Middle frontal gyrus (tissue), 1 donor: ENCODE measurements around the gene SCARB2.
A peak's percentile ranks its signal among the peaks of the same experiment; 100 is the strongest.

ENCODE experiments used
- DNase-seq: peaks from one replicate; pipeline ENCODE4 v3.0.0-alpha.2; 2015; ENCODE audit warnings: low spot score; ENCODE audit errors: extremely low spot score

The SCARB2 gene

DNA sequence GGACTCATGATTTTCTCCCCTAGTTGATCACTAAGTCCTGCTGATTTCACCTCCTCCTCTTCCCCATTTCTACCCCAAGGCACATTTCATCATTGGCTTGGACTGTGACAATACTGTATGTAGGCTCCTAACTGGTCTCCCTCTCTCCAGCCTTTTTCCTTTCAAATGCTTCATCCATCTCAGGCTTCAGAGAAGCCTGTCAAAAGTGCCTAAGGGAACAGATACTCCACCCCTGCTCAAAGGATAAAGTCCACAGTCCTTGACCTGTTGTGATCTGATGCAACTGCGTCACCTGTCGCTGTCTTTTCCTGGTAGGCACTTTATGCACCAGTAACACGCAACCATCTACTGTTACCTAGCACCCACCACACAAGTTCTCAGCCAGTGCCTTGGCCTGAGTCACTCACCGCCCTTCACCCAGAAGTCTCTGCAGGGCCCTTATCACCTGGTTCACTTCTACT lies 12.8 kb downstream of the SCARB2 start:
- no peak for DNase-seq

DNA sequence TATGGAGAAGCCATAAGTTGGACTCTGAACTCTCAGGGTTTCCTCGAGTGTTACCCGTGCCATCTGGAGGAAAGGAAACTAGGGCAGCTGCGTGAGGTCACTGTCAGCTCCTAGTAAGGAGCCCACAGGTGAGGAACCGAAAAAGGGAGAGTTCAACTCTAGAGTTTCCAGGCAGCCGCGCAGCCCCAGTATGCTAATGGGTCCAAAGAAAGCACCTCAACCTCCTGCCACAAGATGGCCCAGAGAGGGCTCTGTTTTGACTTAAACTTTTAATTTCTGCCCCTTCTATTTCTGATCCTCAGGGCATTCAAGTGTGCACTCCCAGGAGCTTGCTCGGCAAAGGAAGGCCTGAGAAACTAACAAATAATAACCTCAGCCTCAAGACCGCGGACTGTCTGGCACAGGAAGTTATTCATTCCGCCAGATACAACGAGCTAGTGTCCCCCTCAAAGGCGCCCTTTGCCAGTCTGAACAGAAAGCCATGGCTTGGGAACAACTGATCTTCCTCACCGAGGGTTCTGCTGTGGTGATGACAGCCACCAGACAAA lies 13.9 kb downstream of the SCARB2 start:
- no peak for DNase-seq

DNA sequence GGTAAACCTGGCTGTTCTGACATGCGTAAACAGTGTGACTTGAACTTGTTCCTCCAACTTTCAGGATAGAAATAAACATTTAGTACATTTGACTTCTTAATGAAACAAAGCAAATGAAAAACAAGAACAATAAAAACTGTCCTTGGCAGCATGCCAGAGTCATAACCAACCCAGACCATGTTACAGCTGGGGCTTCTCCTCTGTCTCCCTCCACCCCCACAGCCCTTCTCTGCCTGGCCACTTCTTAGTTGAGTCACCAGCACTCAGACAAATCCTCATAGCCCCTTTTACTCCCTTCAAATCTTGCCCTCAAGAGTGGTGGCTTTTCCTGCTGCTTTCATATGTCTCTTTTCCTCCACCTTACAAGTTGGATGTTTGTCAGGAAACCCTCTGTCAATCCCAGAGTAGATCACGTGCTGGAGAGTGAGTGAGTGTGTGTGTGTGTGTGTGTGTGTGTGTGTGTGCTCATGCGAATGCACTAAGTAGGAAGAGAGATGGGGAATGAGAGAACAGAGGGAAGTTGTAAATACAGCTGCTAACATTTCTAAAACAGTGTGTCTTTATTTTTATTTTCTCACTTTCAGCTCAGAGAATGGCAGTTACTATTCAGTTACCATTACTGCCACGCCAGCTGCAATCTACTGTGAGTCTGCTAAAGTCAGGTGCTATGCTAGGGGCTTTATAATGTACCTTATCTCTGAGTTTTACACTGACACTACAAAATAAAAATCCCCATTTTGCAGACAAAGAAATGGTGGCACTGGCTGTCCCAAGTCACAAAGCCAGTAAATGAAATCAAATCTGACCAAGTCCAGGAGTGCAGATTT lies 15.0 kb downstream of the SCARB2 start:
- no peak for DNase-seq

DNA sequence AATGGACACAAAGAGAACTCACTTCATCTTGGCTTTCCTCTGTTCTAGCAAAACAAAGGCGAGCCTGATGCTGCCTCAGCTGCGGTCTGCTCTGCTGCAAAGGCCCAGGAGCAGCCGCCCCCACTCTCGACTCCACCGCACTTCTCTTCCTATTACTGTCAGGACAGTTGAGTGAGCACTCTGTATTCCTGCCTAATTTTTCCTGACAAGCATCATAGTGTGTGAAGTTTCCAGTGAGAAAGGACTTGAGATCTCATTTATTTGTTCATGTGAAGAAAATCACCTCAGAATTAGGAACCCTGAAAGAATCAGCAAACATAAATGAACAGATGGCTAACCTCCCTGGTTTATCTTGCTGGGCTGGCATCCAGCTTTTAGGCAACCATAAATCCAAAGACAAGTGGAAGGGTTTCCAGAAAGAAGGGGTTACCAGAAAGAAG lies 15.6 kb downstream of the SCARB2 start:
- DNase-seq: no peak

DNA sequence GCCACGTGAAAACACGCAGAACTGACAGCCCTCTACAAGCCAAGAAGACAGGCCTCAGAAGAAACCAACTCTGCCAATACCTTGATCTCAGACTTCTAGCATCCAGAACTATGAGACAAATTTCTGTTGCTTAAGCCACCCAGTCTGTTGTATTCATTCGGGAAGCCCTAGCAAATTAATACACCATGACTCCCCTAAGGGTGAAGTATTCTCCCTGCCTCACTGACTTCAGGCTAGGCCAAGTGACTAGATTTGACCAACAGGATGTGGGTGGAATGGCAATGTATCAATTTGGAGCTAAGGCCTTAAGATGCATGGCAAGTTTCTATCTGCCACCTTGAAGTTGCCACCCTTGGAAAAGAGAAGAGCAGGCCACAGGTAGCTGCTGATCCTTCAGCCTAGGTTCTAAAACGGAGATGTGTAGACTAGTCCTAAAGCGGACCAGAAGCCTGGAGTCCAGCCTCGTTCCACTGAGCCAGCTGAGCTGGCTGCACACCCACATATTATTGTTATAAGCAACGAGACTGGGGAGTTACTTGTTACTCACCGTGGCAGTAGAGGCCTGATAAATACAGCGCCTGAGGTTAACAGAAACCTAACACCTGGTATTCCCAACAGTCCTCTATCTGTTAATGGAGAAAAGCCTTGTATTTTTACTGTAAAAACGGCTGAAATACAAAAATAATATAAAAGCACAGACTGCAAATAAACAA lies 16.4 kb downstream of the SCARB2 start:
- DNase-seq: no peak

DNA sequence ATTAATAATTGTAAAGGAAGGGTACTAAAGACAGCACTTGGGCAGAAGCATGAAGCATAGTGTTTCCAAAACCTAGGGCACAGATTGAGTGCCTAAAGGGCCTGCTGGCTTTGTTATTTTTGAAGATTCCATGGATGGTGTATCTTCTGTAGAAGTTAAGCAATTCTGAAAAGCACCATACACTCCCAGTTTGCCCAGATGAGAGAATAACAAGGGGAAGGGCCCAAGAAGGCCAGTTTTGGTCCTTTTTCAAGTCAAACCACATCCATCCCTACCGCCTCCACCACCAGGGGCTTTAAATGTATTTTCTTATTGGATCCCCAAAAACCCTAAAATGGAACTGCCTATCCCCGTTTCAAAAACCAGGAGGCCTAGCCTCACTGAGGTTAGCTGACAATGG lies 17.2 kb downstream of the SCARB2 start:
- no peak for DNase-seq

DNA sequence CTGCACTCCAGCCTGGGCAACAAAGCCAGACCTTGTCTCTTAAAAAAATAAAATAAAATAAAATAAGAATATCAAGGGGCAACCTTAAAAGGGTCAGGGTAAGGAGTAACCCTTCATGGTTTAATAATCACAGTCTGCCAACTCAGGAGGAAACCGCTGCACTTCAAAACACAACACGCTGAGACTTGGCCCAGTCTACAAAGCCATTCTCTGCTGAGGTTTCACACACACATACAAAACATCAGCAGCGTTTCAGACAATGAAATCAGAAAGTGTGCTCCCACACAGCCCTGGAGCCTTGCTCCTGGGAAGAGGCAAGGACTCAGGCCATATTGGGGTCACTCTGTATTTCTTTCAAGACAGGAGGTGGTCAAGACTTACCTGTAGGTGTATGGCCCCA lies 18.3 kb downstream of the SCARB2 start:
- no peak for DNase-seq

DNA sequence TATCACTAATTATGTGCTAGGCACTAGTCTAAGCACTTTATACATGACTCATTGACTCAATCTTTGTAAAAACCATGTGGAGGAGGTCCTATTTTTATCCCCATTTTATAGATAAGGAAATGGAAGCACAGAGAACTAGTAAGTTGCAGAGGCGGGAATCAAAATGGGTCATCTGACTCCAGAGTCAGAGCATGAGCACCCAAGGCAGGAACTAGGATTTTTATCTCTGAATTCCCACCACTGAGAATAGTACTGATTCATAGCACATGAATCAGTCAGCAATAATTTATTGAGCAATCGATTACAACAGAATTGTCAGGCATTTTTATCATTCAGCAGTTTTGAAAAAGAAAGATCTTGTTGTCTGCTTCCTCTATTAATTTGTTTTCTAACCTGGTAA lies 19.3 kb downstream of the SCARB2 start:
- DNase-seq: no peak

DNA sequence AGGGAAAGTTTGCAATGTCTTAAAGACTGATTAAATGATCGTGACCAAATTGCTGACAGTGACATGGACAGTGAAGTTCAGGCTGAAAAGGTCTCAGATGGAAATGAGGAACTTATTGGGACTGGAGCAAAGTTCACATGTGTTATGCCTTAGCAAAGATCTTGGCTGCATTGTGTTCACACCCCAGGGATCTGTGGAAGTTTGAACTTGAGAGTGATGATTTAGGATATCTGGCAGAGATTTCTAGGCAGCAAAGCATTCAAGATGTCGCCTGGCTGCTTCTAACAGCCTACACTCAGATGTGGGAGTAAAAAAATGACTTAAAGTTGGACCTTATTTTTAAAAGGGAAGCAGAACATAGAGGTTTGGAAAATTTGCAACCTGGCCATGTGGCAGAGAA lies 21.4 kb downstream of the SCARB2 start:
- no peak for DNase-seq

DNA sequence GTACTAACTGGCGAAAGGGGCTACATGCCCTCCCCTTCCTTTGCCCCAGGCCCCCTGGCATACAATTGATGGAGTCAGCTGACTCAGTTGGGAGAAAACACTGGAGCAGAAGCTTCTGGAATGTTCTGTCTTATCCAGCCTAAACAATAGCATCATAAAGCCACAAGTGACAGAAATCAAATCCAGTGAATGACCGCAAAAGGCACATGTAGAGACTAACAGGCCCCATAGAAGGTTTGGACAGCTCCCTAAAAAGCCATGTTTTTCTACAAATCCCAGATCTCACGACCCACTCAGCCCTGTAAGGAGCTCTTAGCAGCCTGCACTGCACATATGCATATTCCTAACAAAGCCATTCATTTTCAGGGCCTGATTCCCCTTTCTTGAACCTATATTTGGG lies 25.1 kb downstream of the SCARB2 start:
- DNase-seq: no peak

DNA sequence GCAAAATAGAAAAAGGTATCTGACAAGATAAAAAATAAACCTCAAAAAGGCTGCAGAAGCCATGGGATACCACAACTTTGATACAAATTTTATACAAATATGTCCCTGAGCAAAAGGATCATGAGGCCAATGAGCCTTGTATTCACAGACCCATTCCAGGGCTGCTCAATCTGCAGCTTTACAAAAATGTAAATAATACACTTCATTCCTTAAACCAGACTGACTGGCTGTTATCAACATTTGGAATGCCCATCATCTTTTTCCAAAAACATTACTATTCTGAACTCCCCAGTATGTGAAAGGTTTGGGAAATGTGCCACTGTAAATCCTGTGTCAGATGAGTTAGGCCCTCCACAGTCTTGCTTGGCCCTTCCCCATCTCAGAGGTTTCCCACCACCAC lies 25.5 kb downstream of the SCARB2 start:
- no peak for DNase-seq

DNA sequence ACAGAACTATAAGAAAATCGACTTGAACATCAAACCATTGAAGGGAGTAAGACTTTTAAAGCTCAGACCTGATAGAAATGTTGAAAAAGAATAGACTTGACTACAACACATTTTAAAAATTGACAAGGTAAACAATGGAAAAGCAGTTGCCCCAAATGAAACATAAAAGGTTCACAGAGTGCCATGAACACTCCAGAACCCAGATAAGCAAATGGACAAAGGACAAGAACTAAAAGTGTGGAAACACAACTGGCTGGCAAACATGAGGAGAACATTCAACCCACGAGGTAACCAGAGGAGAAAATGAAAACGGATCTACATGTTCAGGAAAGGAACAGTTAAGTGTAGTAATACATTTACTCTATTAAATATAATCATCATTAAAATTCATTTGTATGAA lies 26.5 kb downstream of the SCARB2 start:
- DNase-seq: no peak

DNA sequence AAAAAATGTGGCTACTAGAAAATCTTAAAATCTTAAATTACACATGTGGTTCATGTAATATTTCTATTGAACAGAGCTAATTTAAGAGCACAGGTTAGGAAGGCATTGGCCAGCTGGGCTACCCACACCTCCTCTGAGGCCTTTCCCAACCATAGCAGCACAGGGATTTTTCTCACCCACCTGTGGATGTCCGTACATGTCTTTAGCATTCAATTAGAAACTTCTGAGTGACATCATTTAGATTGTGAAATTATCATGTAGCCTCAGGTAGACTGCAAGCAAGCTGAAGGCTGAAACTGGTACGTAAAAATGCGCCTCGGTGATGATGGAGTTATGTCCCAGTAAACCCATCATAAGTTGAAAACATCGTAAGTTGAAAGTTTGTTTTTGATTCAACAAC lies 31.2 kb downstream of the SCARB2 start:
- no peak for DNase-seq

DNA sequence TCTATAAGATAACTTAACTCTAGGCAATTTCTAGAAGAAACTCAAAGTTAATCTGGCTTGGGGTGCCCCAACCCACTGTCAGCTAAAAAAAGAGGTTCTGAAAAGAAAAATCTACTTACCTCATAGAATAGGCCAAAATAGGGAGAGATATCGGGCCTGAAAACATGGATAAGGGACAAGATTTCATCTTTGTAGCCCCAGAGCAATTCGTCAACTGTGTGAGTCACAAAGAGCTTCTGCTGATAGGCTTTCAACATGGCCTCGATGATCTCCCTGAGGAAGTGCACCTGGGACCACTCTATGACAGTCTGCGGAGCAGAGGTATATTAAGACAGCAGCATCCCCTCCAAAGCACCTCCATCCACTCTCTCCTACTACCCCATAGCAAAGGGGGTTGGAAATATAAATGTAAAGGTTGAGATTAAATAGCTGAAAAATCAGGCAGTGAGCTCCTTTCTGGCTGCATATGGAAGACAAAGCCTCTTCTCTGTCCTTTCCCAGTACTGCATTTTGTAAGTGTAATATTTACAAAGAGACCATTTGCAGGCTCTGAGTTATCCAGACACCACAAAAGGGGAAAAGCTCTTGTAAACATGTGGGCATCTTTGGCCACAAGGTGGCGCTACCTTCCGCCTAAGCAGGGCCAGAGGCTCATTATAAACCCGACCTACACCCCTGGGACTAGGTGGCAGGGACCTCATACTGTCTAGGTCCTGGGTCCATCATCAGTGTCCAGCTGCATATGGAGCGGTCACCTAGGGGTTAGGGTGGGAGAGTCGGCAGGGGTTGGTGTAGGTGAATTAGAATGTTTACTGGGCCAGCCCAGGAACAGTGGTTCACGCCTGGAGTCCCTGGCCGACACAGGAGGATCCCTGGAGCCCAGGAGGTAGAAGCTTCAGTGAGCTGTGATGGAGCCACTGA lies 34.0 kb downstream of the SCARB2 start:
- peak; percentile 67 for DNase-seq

DNA sequence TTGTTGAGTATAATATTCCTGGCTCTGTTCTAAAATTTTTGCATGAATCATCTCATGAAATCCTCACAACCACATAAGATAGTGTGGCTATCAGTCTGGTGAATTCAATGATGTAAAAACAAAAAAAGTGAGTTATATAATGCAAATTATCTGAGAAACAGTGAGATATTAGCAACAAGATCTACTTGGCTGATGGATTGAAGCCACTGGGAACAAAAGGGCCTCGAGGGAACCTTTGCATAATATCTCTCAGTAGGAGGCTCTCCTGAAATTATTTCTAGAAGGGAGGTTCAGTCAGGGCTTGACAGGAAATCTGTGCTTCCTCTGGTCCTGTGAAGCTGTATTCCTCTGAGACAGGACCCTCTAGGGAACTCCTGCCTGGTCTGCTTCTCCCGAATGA lies 35.3 kb downstream of the SCARB2 start:
- no peak for DNase-seq

DNA sequence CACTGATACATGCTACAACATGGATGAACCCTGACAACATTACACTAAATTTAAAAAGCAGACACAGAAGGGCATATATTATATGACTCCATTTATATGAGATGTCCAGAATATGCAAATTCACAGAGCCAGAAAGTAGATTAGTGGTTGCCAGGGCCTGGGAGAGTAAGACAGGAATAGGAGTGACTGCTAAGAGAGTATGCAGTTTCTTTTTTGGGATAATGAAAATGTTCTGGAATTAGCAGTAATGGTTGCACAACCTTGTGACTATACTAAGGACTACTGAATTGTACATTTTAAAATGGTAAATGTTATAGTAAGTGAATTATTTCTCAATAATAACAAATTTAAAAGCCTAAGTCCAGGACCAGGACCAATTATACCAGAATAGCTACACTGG lies 35.9 kb downstream of the SCARB2 start:
- DNase-seq: no peak

DNA sequence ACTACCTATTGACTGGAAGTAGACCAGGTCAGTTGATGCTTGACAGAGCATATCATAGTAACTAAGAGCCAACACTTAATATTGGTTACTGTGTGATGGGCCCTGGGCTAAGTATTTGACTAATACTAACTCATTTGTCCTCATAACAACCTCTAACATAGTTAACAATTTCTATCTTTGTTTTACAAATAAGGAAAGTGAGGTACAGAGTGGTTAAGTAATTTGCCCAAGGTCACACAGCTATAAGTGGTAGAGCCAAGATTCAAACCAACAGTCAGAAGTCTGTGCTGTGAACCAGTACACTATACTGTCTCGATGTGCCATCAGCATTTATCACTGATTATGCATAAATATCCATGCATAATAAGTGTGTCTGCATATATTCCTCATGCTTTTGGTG lies 38.3 kb downstream of the SCARB2 start:
- DNase-seq: no peak

DNA sequence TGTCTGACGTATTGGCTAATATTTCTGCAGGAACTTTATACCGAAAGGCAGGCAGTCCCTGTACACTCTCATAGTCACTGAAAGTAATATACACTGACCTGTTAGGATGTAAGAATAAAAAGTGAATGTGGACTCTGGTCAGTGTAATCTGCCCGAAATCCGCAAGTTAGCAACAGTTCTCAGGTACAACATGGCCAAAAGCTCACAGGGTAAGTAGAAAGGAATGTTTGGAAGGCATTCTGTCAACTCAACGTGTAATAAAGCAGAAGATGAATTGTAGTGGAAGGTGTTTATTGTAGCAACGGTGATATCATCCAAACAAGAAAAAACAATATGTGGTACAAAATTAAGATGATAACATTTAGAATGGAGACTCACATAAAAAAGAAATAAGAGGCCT lies 39.4 kb downstream of the SCARB2 start:
- DNase-seq: no peak

DNA sequence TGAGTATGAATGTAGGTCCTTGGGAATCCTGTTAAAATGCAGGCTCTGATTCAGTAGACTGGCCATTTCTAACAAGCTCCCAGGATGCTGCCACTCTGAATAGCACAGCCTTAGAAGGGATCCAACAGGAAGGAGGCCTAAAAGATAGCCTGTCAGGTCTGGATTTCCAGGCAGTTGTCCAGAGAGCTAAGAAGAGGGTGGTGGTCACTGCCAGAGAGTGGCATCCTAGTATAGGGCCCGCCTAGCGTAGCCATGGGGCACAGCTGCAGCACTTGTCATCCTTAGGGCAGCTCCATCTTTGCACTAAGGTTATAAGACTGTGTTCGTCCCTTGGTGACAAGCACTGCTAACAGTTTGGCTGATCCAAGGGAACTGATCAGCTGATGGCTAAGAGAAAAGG lies 44.9 kb downstream of the SCARB2 start:
- no peak for DNase-seq

DNA sequence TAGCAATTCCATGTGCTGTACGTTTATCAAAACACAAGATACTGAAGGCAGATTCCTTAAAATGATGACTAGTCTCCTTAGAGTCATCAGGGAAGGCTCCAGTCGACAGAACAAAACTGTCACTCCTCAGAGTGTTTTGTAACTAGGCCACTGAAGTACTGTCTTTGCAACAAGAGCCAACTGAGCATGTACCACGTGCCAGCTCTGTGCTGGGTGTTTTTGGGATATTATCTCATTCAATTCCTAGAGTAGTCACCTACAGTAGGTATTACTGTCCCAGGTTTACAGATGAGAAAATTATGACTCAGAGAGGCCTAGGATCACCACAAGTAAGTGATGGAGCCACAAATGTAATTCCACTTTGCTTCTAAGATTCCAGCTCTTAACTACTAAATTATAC lies 47.1 kb downstream of the SCARB2 start:
- no peak for DNase-seq

DNA sequence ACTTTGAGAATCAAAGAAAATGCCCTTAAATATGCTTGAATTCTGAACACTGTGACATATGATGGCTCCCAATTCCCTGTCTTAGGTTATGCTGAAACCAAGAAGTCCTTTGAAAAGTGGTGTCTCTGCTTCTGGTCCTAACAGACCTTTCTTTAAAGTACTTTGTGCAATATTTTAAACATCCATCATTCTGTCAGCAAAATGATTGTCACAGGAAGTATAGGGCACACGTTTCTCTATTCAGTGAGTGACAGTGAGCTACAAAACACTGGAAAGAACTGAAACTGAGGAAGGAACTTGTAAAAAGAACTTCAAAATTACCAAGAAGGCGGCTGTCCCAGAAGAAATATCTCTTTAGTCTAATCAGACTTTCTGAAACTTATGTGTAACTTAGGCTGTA lies 53.3 kb downstream of the SCARB2 start:
- DNase-seq: no peak

DNA sequence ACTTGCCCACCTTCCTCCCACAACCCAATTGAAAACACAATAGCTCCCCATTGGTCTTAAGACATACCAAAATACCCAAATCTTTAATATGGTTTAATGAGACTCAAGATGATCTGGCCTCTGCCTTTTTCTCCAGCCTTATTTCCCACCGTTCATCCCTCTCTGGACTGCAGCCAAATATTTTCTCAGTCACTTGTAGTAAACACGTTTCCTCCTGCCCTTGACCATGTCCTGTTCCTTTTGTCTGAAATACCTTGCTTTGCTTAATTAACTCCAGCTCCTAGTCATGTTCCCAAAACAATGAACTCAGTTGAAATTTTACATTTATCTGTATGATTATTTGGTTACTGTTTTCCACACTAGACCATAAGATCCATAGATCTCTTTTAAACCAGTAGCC lies 57.0 kb downstream of the SCARB2 start:
- DNase-seq: no peak
